Left ventricle myocardium inferior (tissue), 1 donor: ENCODE results near the gene GAS6. TPM values are rescaled to one million over a fixed set of nuclear protein-coding genes. Genes with fewer than 3 reads are reported as not detected.

ENCODE experiments used
- DNase-seq: peaks from one replicate; pipeline ENCODE4 v3.0.0-alpha.2; 2020
- H3K27ac ChIP-seq: fragments of 200-600 bp; replicated peaks from 2 replicates; pipeline ENCODE4 v1.8.0; 2021
- H3K27me3 ChIP-seq: fragments of 200-600 bp; 2 replicates; pipeline ENCODE4 v1.8.0; 2021; ENCODE audit warnings: low read depth
- H3K36me3 ChIP-seq: fragments of 200-600 bp; 2 replicates; pipeline ENCODE4 v1.8.0; 2021
- H3K4me1 ChIP-seq: fragments of 200-600 bp; 2 replicates; pipeline ENCODE4 v1.8.0; 2021
- H3K4me3 ChIP-seq: fragments of 200-600 bp; 2 replicates; pipeline ENCODE4 v1.8.0; 2021; ENCODE audit warnings: mild to moderate bottlenecking, moderate library complexity
- H3K9me3 ChIP-seq: fragments of 200-600 bp; replicated peaks from 2 replicates; pipeline ENCODE4 v1.8.0; 2021
- intact Hi-C: fragments of 100-400 bp; cut with micrococcal nuclease; formaldehyde crosslinking; loops from one replicate; pipeline ENCODE4 v1.11.0; 2022
- total RNA-seq: library from RNA; stranded (reverse); fragmentation: NEBNext Ultra II Directional; extraction: Animal tissue kit (Norgen Biotek cat#: 25700); gene quantifications from one replicate; pipeline ENCODE4 v1.2.1, GENCODE V29; 2021
- TF ChIP-seq, protein P1 (sequence below): fragments of 200-600 bp; IDR thresholded peaks from 2 replicates; pipeline ENCODE4 v1.8.0; 2021; ENCODE audit warnings: antibody characterized with exemption, mild to moderate bottlenecking, borderline replicate concordance
- donor health status: DM: no; HTN: yes; CAD: no; lungs with severe emphysema.

The GAS6 gene
- total RNA-seq, 1 donor from 2014 or later: 186 TPM

- peaks cover 97% of the 10 kb centered on the region for H3K4me1 ChIP-seq
- no peaks in the 10 kb centered on the region for H3K27me3 ChIP-seq
- H3K4me3 ChIP-seq: peak overlapping the region; percentile 10
- intact Hi-C loops: no loop called here
- TF ChIP-seq, protein P1, sequence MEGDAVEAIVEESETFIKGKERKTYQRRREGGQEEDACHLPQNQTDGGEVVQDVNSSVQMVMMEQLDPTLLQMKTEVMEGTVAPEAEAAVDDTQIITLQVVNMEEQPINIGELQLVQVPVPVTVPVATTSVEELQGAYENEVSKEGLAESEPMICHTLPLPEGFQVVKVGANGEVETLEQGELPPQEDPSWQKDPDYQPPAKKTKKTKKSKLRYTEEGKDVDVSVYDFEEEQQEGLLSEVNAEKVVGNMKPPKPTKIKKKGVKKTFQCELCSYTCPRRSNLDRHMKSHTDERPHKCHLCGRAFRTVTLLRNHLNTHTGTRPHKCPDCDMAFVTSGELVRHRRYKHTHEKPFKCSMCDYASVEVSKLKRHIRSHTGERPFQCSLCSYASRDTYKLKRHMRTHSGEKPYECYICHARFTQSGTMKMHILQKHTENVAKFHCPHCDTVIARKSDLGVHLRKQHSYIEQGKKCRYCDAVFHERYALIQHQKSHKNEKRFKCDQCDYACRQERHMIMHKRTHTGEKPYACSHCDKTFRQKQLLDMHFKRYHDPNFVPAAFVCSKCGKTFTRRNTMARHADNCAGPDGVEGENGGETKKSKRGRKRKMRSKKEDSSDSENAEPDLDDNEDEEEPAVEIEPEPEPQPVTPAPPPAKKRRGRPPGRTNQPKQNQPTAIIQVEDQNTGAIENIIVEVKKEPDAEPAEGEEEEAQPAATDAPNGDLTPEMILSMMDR: no peak
- peak overlapping the region; percentile 82 for H3K27ac ChIP-seq
- no peaks in the 10 kb centered on the region for H3K36me3 ChIP-seq
- H3K9me3 ChIP-seq: no peaks in the 10 kb centered on the region
- no peak for DNase-seq
Measured at GRCh38 chr13:113852536-113853517, 11.0 kb downstream of the GAS6 start.

GRCh38 chr13:113851826-113852535, 11.9 kb downstream of the GAS6 start:
- Histone ChIP-seq H3K4me3 (no peak overlapping the region), H3K4me1 (peaks cover 97% of the 10 kb centered on the region), H3K27me3 (no peaks in the 10 kb centered on the region), H3K27ac (peak overlapping the region; percentile 82), H3K36me3 (peaks cover 7% of the 10 kb centered on the region), H3K9me3 (no peaks in the 10 kb centered on the region)
- TF ChIP-seq, protein P1: no peak
- intact Hi-C loops: no loop called here
- DNase-seq: no peak

- H3K27me3 ChIP-seq: no peaks in the 10 kb centered on the region
- TF ChIP-seq, protein P1: no peak
- intact Hi-C loops: no loop called here
- no peak overlapping the region for H3K27ac ChIP-seq
- peaks cover 12% of the 10 kb centered on the region for H3K36me3 ChIP-seq
- DNase-seq: no peak
- no peaks in the 10 kb centered on the region for H3K9me3 ChIP-seq
- H3K4me1 ChIP-seq: peaks cover 97% of the 10 kb centered on the region
- H3K4me3 ChIP-seq: no peak overlapping the region
Measured at GRCh38 chr13:113851480-113851803, 12.4 kb downstream of the GAS6 start.

DNA sequence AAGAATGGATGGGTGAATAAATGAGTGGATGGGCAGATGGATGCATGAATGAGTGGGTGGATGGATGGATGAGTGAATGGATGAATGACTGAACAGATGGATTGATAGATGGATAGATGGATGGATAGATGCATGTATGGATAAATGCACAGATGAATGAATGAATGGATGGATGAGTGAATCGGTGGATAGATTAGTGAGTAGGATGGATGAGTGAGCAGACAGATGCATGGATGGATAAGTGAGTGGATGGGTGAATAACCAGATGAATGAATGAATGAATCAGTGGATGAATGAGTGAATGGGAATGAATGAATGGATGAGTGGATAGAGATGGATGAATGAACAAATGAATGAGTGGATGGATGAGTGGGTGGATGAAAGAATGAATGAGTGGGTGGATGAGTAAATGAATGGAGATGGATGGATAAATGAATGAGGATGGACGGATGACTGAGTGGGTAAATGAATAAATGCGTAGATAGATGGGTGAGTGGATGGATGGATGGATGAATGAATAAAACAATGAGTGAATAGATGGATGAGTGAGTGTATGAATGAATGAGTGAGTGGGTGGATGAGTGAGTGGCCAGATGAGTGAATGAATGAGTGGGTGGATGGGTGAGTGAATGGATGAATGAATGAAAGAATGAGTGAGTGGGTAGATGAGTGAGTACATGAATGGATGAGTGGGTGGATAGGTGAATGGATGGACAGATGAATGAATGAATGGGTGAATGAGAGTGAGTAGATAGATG, 13.0 kb downstream of the GAS6 start:
- peaks cover 18% of the 10 kb centered on the region for H3K36me3 ChIP-seq
- H3K4me3 ChIP-seq: no peak overlapping the region
- no peaks in the 10 kb centered on the region for H3K27me3 ChIP-seq
- TF ChIP-seq, protein P1: no peak
- no peak overlapping the region for H3K27ac ChIP-seq
- no peaks in the 10 kb centered on the region for H3K9me3 ChIP-seq
- DNase-seq: no peak
- intact Hi-C loops: no loop called here
- peaks cover 97% of the 10 kb centered on the region for H3K4me1 ChIP-seq

DNA sequence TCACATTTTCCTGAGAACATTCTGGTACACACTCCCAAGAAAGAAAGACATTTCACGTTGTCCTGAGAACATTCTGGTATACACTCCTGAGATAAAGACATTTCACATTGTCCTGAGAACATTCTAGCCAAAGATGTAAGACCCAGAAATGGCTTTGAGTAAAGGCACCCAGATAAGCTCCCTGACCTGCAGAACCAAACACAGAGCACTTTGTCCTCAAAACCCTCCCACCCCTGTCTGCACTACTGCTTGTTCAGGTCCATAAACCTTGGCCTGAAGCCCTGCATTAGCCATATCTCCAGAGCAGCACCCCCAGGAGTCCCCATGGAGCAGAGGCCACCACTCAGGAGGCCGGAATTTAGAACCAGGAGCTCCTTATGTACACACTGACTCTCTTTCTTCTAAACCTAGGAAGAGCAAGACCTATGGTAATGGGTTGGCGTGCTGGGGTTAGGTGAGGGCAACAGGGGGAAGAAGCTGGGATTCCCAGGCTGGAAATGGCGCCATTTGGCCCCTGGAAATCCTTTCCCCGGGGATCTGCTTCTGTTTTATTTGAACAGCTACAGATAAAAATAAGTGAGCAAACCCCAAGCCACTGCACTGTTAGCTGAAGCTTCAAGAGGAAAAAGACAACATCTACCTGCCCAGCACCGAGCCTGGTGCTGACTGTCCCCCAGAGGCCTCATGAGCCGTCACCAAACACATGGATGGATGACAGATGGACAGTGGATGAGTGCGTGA, 13.7 kb downstream of the GAS6 start:
- Histone ChIP-seq H3K27ac (peak overlapping the region; percentile 31), H3K4me3 (no peak overlapping the region), H3K27me3 (no peaks in the 10 kb centered on the region), H3K4me1 (peaks cover 97% of the 10 kb centered on the region), H3K36me3 (peaks cover 25% of the 10 kb centered on the region), H3K9me3 (no peaks in the 10 kb centered on the region)
- TF ChIP-seq, protein P1: no peak
- intact Hi-C loops: no loop called here
- no peak for DNase-seq
